Activated CD4-positive, alpha-beta T cell treated with anti-CD3 and anti-CD28 coated beads for 36 hours (primary cell): ENCODE data around the gene KLF16. TPM values are rescaled to one million over a fixed set of nuclear protein-coding genes. Genes with fewer than 3 reads are reported as not detected.

ENCODE experiments used
- ATAC-seq: fragments of 200-7000 bp; cut with Tn5 transposase; one replicate; pipeline ENCODE4 v1.10.0; 2021; ENCODE audit warnings: mild to moderate bottlenecking, moderate library complexity
- CTCF ChIA-PET: fragments of 350-600 bp; sonication (Branson Sonifier 250); formaldehyde crosslinking; loops from one replicate; lab custom pipeline; 2021; ENCODE audit warnings: antibody characterized with exemption; lab: Charles Lee
- POLR2A ChIA-PET: fragments of 350-600 bp; sonication (Branson Sonifier 250); formaldehyde crosslinking; loops from one replicate; lab custom pipeline; 2021; ENCODE audit warnings: antibody characterized with exemption, inconsistent platforms; lab: Charles Lee
- DNase-seq: peaks from one replicate; pipeline ENCODE4 v3.0.0-alpha.2; 2020
- H3K27ac Mint-ChIP-seq: one replicate; pipeline ENCODE4 v1.8.0; 2021; ENCODE audit warnings: mixed read lengths
- H3K27me3 Mint-ChIP-seq: one replicate; pipeline ENCODE4 v1.8.0; 2021; ENCODE audit warnings: mixed read lengths
- H3K36me3 Mint-ChIP-seq: one replicate; pipeline ENCODE4 v1.8.0; 2021; ENCODE audit warnings: low read depth, mixed read lengths
- H3K4me1 Mint-ChIP-seq: one replicate; pipeline ENCODE4 v1.8.0; 2021; ENCODE audit warnings: mixed read lengths
- H3K4me3 Mint-ChIP-seq: one replicate; pipeline ENCODE4 v1.8.0; 2021; ENCODE audit warnings: mild to moderate bottlenecking, moderate library complexity, mixed read lengths
- H3K9me3 Mint-ChIP-seq: one replicate; pipeline ENCODE4 v1.8.0; 2021; ENCODE audit warnings: low read depth, mixed read lengths
- intact Hi-C, 2 experiments: fragments of 100-400 bp; cut with DNase I in 1 of 2; cut with micrococcal nuclease in 1 of 2; formaldehyde crosslinking; loops; one replicate each; pipeline versions ENCODE4 v1.14.2 to v1.15.1; 2022 to 2024; cut with DNase I, micrococcal nuclease
- total RNA-seq, 2 experiments: library from RNA; stranded (reverse); gene quantifications; one replicate each; pipeline ENCODE4 v1.2.3, GENCODE V29; 2021

Gene KLF16
- total RNA-seq, 2 experiments from 2014 or later: 22.5 to 28.8 TPM

DNA sequence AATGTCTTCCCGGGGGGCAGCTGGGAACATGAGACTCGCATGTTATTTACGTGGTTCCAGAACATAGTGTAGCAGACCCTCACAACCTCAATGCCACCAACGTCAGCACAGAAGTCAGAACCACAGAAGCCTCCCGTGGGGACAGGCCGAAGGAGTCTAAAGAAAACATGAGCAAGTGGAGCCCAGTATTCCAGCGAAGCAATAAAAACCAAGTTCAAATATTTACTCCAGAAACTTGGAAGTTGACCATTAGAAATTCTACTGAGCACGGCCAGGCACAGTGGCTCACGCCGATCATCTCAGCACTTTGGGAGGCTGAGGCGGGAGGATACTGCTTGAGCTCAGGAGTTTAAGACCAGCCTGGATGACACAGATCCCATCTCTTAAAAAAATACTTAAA is 33.4 kb downstream of the KLF16 start:
- Mint-ChIP-seq H3K27ac (no peak overlapping the region), H3K27me3 (no peaks in the 10 kb centered on the region), H3K4me3 (no peak overlapping the region), H3K4me1 (no peaks in the 10 kb centered on the region), H3K36me3 (peaks cover 7% of the 10 kb centered on the region), H3K9me3 (no peaks in the 10 kb centered on the region)
- intact Hi-C loops: no loop called here
- CTCF ChIA-PET: interaction anchor here (0.6 to 1.9 kb wide), 4 partner anchors 8 to 40 kb away, joined by 3 to 5 read pairs (median 4); no protein-coding TSS in a partner anchor
- no peak for ATAC-seq
- DNase-seq: no peak
- POLR2A ChIA-PET: interaction anchor here (0.6 kb wide), 1 partner anchor 13 kb away, joined by 7 read pairs; no protein-coding TSS in a partner anchor

- intact Hi-C loops: no loop called here
- Mint-ChIP-seq H3K36me3 (peaks cover 11% of the 10 kb centered on the region), H3K4me1 (no peaks in the 10 kb centered on the region), H3K9me3 (no peaks in the 10 kb centered on the region), H3K27ac (no peak overlapping the region), H3K4me3 (no peak overlapping the region), H3K27me3 (no peaks in the 10 kb centered on the region)
- ChIA-PET CTCF (interaction anchor here (1.4 to 1.9 kb wide), 2 partner anchors 9 to 48 kb away, joined by 4 to 5 read pairs; no protein-coding TSS in a partner anchor), POLR2A (no interaction called here)
- no peak for DNase-seq
- ATAC-seq: no peak
Observed at GRCh38 chr19:1828279-1829238, 34.8 kb downstream of the KLF16 start.

DNA sequence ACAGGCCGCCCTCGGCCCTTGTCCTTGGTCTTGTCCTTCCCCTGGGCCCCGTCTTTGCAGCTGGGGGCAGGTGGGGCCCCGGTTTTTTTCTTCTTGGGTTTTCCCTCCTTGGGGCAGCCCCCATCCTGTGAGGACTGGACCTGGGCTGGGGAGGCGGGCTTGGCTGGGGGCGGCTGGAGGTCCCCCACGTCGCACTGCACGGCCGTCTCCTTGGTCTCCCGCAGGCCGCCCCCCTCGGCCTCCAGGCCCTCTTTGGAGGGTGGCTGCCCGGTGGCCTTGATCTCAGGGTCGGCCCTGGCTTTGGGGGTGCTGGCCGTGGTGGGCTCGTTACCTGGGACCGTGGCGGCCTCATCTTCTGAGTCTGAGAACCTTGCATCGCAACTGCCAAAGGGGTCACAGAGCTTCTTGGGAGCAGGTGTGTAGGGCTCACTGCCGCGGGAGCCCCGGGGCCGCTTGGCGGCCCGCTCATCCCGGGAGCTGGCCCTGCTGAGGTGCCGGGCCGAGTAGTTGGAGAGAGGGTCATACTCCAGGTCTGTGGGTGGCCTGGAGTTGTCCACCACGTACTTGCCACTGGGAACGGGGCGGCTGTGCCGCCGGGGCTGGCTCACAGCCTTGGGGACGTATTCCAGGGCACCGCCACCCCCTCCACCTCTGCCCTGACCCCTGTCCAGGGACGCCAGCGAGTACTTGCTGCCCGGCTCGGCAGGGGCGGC is 35.7 kb downstream of the KLF16 start:
- Mint-ChIP-seq H3K9me3 (no peaks in the 10 kb centered on the region), H3K4me1 (no peaks in the 10 kb centered on the region), H3K27ac (no peak overlapping the region), H3K27me3 (no peaks in the 10 kb centered on the region), H3K36me3 (peaks cover 14% of the 10 kb centered on the region), H3K4me3 (no peak overlapping the region)
- intact Hi-C loops: loop anchor here in 1 of 2 experiments (2.0 kb wide), 1 partner anchor 39 kb away; no protein-coding TSS in a partner anchor
- ChIA-PET CTCF (interaction anchor here (1.1 to 2.6 kb wide), 3 partner anchors 8 to 344 kb away, joined by 3 to 25 read pairs (median 9); no protein-coding TSS in a partner anchor), POLR2A (no interaction called here)
- DNase-seq (no peak), ATAC-seq (no peak)

- Mint-ChIP-seq H3K27ac (no peak overlapping the region), H3K27me3 (no peaks in the 10 kb centered on the region), H3K4me3 (no peak overlapping the region), H3K9me3 (no peaks in the 10 kb centered on the region), H3K4me1 (no peaks in the 10 kb centered on the region), H3K36me3 (peaks cover 16% of the 10 kb centered on the region)
- ATAC-seq: peak; percentile 18
- intact Hi-C loops: loop anchor here in 1 of 2 experiments (2.0 kb wide), 1 partner anchor 38 kb away; no protein-coding TSS in a partner anchor
- POLR2A ChIA-PET: interaction anchor here (0.9 kb wide), 1 partner anchor 50 kb away, joined by 6 read pairs; no protein-coding TSS in a partner anchor
- CTCF ChIA-PET: interaction anchor here (0.7 to 2.6 kb wide), 17 partner anchors 9 to 345 kb away, joined by 3 to 25 read pairs (median 4); no protein-coding TSS in a partner anchor
- peak; percentile 12 for DNase-seq
Observed at GRCh38 chr19:1826557-1827521, 36.5 kb downstream of the KLF16 start.

- Mint-ChIP-seq H3K4me3 (no peak overlapping the region), H3K4me1 (no peaks in the 10 kb centered on the region), H3K27me3 (no peaks in the 10 kb centered on the region), H3K27ac (no peak overlapping the region), H3K36me3 (peaks cover 17% of the 10 kb centered on the region), H3K9me3 (no peaks in the 10 kb centered on the region)
- intact Hi-C loops: loop anchor here in 1 of 2 experiments (2.0 kb wide), 1 partner anchor 37 kb away; no protein-coding TSS in a partner anchor
- DNase-seq (peak; percentile 86), ATAC-seq (peak; percentile 90)
- ChIA-PET POLR2A (interaction anchor here (0.8 to 0.9 kb wide), 2 partner anchors 19 to 50 kb away, joined by 5 to 6 read pairs; no protein-coding TSS in a partner anchor), CTCF (interaction anchor here (0.7 to 2.6 kb wide), 18 partner anchors 10 to 262 kb away, joined by 3 to 25 read pairs (median 4); no protein-coding TSS in a partner anchor)
Observed at GRCh38 chr19:1825909-1826556, 37.3 kb downstream of the KLF16 start.

- Mint-ChIP-seq H3K4me1 (no peaks in the 10 kb centered on the region), H3K36me3 (peaks cover 21% of the 10 kb centered on the region), H3K9me3 (no peaks in the 10 kb centered on the region), H3K27me3 (no peaks in the 10 kb centered on the region), H3K4me3 (no peak overlapping the region), H3K27ac (no peak overlapping the region)
- DNase-seq: no peak
- CTCF ChIA-PET: interaction anchor here (0.6 to 1.0 kb wide), 3 partner anchors 29 to 59 kb away, joined by 3 to 4 read pairs (median 3); no protein-coding TSS in a partner anchor
- POLR2A ChIA-PET: no interaction called here
- intact Hi-C loops: no loop called here
- no peak for ATAC-seq
Observed at GRCh38 chr19:1824252-1824622, 39.1 kb downstream of the KLF16 start.

DNA sequence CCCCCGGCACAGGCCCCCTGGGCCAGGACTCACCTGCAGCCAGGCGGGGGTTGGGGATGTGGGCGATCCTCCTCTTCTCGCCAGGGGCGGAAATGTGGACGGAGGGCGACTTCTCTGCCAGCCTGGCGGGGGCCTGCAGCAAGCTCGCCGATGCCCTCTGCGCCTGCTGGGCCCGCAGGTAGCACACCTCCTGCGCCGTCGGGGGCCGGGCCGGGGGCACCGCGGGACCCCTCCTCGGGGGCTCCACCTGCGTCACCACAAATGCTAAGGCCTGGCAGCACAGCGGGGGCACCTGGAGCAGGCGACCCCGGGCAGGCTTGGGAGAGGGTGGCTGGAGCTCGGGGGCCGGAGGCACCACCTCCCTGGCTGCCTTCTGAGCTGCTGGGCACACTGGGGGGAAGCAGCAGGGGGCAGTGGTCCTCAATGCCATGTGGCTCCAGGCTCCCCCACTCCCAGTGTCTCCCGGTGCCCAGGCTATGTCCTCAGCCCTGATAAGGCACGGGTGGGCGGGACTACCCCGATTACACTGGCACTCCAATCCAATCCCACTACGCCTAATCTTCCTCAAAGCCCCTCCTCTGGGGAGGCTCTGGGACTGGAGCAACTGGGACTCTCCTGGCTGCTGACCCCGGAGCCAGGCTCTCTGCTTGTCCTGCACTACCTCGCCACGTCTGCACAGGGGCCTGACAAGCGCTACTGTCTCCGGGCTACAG is 39.7 kb downstream of the KLF16 start:
- DNase-seq: no peak
- no peak for ATAC-seq
- ChIA-PET POLR2A (no interaction called here), CTCF (interaction anchor here (0.6 to 1.0 kb wide), 3 partner anchors 29 to 60 kb away, joined by 3 to 4 read pairs (median 3); no protein-coding TSS in a partner anchor)
- Mint-ChIP-seq H3K4me1 (no peaks in the 10 kb centered on the region), H3K27me3 (no peaks in the 10 kb centered on the region), H3K27ac (no peak overlapping the region), H3K9me3 (no peaks in the 10 kb centered on the region), H3K4me3 (no peak overlapping the region), H3K36me3 (peaks cover 21% of the 10 kb centered on the region)
- intact Hi-C loops: no loop called here

DNA sequence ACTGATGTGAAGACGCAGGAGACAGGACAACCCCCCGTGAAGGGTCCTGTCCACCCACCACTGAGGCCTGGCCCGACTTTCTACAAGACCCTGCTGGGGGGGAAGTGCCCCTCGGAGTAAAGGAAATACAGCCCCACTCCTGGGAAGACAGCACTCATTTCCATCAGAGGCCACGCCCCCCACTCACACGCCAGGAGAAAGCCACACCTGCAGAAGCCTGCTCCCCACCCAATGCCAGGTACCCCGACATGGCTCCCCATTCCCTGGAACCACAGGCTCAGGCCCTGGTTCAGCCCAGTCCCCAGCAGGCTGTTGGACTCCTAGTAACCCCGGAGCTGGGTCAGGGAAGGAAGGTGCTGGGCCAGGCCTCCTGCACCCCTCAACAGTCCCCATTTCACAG is 40.4 kb downstream of the KLF16 start:
- intact Hi-C loops: no loop called here
- peaks cover 21% of the 10 kb centered on the region for H3K36me3 Mint-ChIP-seq
- DNase-seq: no peak
- CTCF ChIA-PET: no interaction called here
- no peaks in the 10 kb centered on the region for H3K4me1 Mint-ChIP-seq
- H3K27ac Mint-ChIP-seq: no peak overlapping the region
- POLR2A ChIA-PET: no interaction called here
- no peaks in the 10 kb centered on the region for H3K27me3 Mint-ChIP-seq
- no peaks in the 10 kb centered on the region for H3K9me3 Mint-ChIP-seq
- ATAC-seq: no peak
- no peak overlapping the region for H3K4me3 Mint-ChIP-seq

DNA sequence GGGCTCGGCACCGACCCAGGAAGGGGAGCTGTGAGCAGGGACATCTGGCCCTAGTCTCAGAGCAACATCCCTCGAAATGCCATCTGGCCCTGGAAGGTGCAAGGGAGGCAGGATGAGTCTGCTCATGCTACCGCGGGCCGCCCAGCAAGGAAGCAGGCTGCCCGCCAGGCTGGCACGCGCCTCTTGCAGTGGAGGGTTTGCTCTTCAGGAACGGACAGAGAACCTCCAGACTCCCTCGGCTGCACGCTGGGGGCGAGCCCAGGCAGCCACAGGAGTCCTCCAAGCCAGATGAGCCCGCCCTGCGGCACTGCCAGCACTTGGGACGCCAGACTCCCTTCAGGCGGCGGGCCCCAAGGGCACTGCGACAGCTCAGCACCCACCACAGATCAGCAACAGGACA is 41.2 kb downstream of the KLF16 start:
- no peaks in the 10 kb centered on the region for H3K4me1 Mint-ChIP-seq
- no peak overlapping the region for H3K27ac Mint-ChIP-seq
- CTCF ChIA-PET: interaction anchor here (0.5 kb wide), 1 partner anchor 136 kb away, joined by 4 read pairs; no protein-coding TSS in a partner anchor
- POLR2A ChIA-PET: no interaction called here
- DNase-seq (no peak), ATAC-seq (no peak)
- H3K4me3 Mint-ChIP-seq: no peak overlapping the region
- H3K36me3 Mint-ChIP-seq: peaks cover 23% of the 10 kb centered on the region
- no peaks in the 10 kb centered on the region for H3K9me3 Mint-ChIP-seq
- intact Hi-C loops: no loop called here
- H3K27me3 Mint-ChIP-seq: no peaks in the 10 kb centered on the region
